Esophagus muscularis mucosa (tissue), 4 donors: Measurements from ENCODE around the gene C22orf23. TPM values are rescaled to one million over a fixed set of nuclear protein-coding genes. Genes with fewer than 3 reads are reported as not detected.

Source experiments
- DNase-seq: peaks from one replicate; pipeline ENCODE4 v3.0.0-alpha.2; 2017; ENCODE audit errors: extremely low spot score
- H3K27ac ChIP-seq, 4 donors: fragments of 200-600 bp; sonication (generic); replicated peaks in 1 of 4; 1 replicate in 3 of 4; 2 replicates in 1 of 4; pipeline ENCODE4 v1.5.1; 2016 to 2019; ENCODE audit warnings: mild to moderate bottlenecking in 1 of 4
- H3K27me3 ChIP-seq, 4 donors: fragments of 200-600 bp; sonication (generic); one replicate each; pipeline versions ENCODE4 v1.5.1 to v1.6.0; 2016 to 2019
- H3K36me3 ChIP-seq, 4 donors: fragments of 200-600 bp; sonication (generic); one replicate each; pipeline ENCODE4 v1.5.1; 2016 to 2019
- H3K4me1 ChIP-seq, 4 donors: fragments of 200-600 bp; sonication (generic); one replicate each; pipeline ENCODE4 v1.5.1; 2016 to 2019
- H3K4me3 ChIP-seq, 4 donors: fragments of 200-600 bp; sonication (generic); 1 replicate in 2 of 4; 2 replicates in 2 of 4; pipeline ENCODE4 v1.5.1; 2016 to 2019; ENCODE audit warnings: mild to moderate bottlenecking in 4 of 4, moderate library complexity in 1 of 4
- H3K9me3 ChIP-seq, 4 donors: fragments of 200-600 bp; sonication (generic); 1 replicate in 3 of 4; 2 replicates in 1 of 4; pipeline ENCODE4 v1.5.1; 2016 to 2019
- EP300 ChIP-seq: sonication (generic); formaldehyde crosslinking; IDR thresholded peaks from one replicate; pipeline ENCODE4 v1.6.1; 2017; ENCODE audit warnings: antibody characterized with exemption
- POLR2A ChIP-seq: fragments of 450-650 bp; IDR thresholded peaks from one replicate; pipeline ENCODE4 v1.6.1; 2017; ENCODE audit warnings: antibody characterized with exemption, moderate library complexity, mild to moderate bottlenecking, low read depth
- POLR2AphosphoS5 ChIP-seq, 2 donors: sonication (generic); formaldehyde crosslinking; IDR thresholded peaks; one replicate each; pipeline ENCODE4 v1.6.1; 2017; ENCODE audit warnings: antibody characterized with exemption in 2 of 2
- WGBS: methylation state at CpG from one replicate; pipeline ENCODE4 v1.1.5; 2018; 5-methylcytosine and 5-hydroxymethylcytosine counted together
- intact Hi-C: fragments of 100-400 bp; cut with DNase I; formaldehyde crosslinking; loops from one replicate; pipeline ENCODE4 v1.15.1; 2023
- total RNA-seq, 4 donors: library from RNA; depleted of rRNA; stranded (reverse); fragments of >200 nt; gene quantifications; one replicate each; pipeline versions ENCODE4 v1.1.0 to v1.2.1, GENCODE V29; 2016
- TF ChIP-seq, protein P1 (sequence below), 3 experiments: fragments of 200-600 bp in 2 of 3; fragments of 450-650 bp in 1 of 3; sonication (generic) in 2 of 3; IDR thresholded peaks; one replicate each; pipeline ENCODE4 v1.5.1; 2017 to 2019; ENCODE audit warnings: antibody characterized with exemption in 3 of 3, mild to moderate bottlenecking in 2 of 3, moderate library complexity in 1 of 3

C22orf23 gene
- total RNA-seq, 4 donors from 2014 or later: not detected

DNA sequence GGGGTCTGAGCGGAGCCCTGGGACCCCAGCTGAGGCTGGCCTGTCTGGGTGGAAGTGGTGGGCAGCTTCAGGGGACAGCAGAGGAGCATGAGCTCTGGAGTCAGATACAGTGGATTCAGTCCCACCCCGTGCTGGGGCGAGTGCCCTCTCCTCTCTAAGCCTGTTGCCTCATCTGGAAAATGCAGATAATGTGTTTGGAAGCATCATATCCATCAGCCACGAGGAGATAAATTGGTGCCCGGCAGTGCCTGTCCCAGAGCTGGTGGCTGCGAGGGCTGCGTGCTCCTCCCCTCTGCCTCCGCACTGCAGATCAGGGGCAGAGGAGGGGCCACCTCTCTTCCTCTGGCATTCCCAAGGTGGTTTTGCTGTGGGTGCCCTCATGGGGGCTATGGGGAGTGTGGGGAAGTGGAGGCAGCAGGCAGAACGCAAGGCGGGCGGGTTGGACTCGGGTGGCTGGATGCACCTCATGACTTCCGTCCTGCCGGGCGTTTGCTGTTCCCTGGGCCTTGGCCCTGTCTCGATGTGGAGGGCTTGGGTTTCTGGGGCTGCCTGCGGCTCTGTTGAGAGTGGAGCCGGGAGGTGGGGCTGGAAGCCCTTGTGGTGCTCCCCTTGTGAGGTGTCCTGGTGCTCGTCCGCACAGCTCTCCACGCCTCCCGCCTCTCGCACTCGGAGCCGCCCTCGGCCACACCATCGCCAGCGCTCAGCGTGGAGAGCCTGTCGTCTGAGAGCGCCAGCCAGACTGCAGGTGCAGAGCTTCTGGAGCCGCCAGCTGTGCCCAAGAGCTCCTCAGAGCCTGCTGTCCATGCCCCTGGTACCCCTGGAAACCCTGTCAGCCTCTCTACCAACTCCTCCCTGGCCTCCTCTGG, 26.4 kb downstream of the C22orf23 start:
- H3K36me3 ChIP-seq: peaks cover 58 to 98% (median 92%) of the 10 kb centered on the region in 4 donors
- WGBS: 83% methylated on average over 15 of the region's 32 CpGs
- intact Hi-C loops: no loop called here
- H3K4me1 ChIP-seq: peaks cover 9 to 67% (median 39%) of the 10 kb centered on the region in 4 donors
- H3K27ac ChIP-seq: peak overlapping the region; percentile 40 to 61 (median 57)
- no peak for TF ChIP-seq POLR2AphosphoS5 (IDR thresholded peaks at IDR 0.05)
- no peak for TF ChIP-seq POLR2A
- TF ChIP-seq, protein P1, sequence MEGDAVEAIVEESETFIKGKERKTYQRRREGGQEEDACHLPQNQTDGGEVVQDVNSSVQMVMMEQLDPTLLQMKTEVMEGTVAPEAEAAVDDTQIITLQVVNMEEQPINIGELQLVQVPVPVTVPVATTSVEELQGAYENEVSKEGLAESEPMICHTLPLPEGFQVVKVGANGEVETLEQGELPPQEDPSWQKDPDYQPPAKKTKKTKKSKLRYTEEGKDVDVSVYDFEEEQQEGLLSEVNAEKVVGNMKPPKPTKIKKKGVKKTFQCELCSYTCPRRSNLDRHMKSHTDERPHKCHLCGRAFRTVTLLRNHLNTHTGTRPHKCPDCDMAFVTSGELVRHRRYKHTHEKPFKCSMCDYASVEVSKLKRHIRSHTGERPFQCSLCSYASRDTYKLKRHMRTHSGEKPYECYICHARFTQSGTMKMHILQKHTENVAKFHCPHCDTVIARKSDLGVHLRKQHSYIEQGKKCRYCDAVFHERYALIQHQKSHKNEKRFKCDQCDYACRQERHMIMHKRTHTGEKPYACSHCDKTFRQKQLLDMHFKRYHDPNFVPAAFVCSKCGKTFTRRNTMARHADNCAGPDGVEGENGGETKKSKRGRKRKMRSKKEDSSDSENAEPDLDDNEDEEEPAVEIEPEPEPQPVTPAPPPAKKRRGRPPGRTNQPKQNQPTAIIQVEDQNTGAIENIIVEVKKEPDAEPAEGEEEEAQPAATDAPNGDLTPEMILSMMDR (IDR thresholded peaks at IDR 0.05): no peak
- no peak for TF ChIP-seq EP300
- H3K27me3 ChIP-seq: no peaks in the 10 kb centered on the region
- H3K9me3 ChIP-seq: no peaks in the 10 kb centered on the region
- H3K4me3 ChIP-seq: no peak overlapping the region
- DNase-seq: no peak

DNA sequence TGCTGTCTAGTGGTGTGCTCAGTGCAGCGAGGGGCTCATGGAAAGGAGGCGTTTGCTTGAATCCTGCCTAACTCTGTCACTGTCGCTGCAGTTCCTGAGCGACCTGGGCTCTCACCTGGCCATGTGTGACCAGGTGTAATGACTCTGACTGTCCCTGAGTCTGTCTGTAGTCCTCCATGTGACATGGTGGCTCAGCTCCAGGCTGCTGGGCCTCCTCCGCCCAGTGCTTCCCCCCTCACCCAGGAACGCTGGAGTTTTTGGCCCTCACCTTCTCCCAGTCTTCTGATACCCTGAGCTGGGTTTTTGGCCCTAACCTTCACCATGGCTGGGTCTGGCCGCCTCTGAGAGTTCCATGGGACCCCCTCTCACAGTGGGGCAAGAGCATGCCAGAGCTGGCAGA, 27.0 kb downstream of the C22orf23 start:
- intact Hi-C loops: no loop called here
- H3K27ac ChIP-seq: peak overlapping the region; percentile 40 to 61 (median 57)
- WGBS: 80% methylated on average over 5 of the region's 7 CpGs
- TF ChIP-seq EP300 (no peak), POLR2A (no peak), POLR2AphosphoS5 (IDR thresholded peaks at IDR 0.05) (no peak)
- TF ChIP-seq, protein P1 (IDR thresholded peaks at IDR 0.05): no peak
- H3K4me3 ChIP-seq: no peak overlapping the region
- H3K36me3 ChIP-seq: peaks cover 54 to 98% (median 92%) of the 10 kb centered on the region in 4 donors
- H3K9me3 ChIP-seq: no peaks in the 10 kb centered on the region
- H3K27me3 ChIP-seq: no peaks in the 10 kb centered on the region
- no peak for DNase-seq
- H3K4me1 ChIP-seq: peaks cover 6 to 74% (median 44%) of the 10 kb centered on the region in 4 donors

DNA sequence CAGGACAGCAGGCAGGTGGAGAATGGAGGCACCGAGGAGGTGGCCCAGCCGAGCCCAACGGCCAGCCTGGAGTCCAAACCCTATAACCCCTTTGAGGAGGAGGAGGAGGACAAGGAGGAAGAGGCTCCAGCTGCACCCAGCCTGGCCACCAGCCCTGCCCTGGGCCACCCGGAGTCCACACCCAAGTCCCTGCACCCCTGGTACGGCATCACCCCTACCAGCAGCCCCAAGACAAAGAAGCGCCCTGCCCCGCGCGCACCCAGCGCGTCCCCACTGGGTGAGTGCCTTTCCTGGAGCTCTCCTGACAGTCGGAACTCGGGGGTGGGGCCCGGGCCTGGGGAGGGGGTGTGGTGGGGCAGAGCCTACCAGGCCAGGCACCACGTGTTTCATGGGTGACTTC, 27.6 kb downstream of the C22orf23 start:
- Histone ChIP-seq H3K36me3 (peaks cover 58 to 100% (median 94%) of the 10 kb centered on the region in 4 donors), H3K27me3 (no peaks in the 10 kb centered on the region), H3K4me3 (no peak overlapping the region), H3K27ac (peak overlapping the region; percentile 40 to 61 (median 57)), H3K9me3 (no peaks in the 10 kb centered on the region), H3K4me1 (peaks cover 6 to 70% (median 41%) of the 10 kb centered on the region in 4 donors)
- no peak for TF ChIP-seq POLR2AphosphoS5 (IDR thresholded peaks at IDR 0.05)
- TF ChIP-seq, protein P1 (IDR thresholded peaks at IDR 0.05): no peak
- TF ChIP-seq EP300: no peak
- no peak for TF ChIP-seq POLR2A
- DNase-seq: no peak
- 78% methylated on average over 7 of the region's 15 CpGs for WGBS
- intact Hi-C loops: no loop called here

DNA sequence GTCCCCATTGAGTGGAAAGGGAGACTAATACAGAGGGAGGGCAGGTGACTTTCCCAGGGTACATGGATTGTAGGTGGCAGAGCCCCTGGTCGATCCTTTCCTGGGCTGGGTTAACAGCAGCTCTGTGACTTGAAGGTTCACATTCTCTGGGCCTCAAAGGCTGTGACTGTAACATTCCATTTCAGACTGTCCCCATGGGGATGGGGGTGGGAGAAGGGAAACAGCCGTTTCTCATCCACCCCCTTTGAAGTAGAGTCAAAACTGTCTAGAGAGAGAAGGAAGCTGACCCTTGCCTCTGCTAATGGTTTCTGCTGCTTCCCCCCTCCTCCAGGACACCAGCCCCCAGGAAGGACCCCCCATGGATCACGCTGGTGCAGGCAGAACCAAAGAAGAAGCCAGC, 28.1 kb downstream of the C22orf23 start:
- H3K36me3 ChIP-seq: peaks cover 58 to 100% (median 95%) of the 10 kb centered on the region in 4 donors
- TF ChIP-seq POLR2A (no peak), EP300 (no peak), POLR2AphosphoS5 (IDR thresholded peaks at IDR 0.05) (no peak)
- TF ChIP-seq, protein P1 (IDR thresholded peaks at IDR 0.05): no peak
- no peaks in the 10 kb centered on the region for H3K9me3 ChIP-seq
- H3K4me1 ChIP-seq: peaks cover 4 to 66% (median 37%) of the 10 kb centered on the region in 4 donors
- intact Hi-C loops: no loop called here
- DNase-seq: no peak
- H3K27me3 ChIP-seq: no peaks in the 10 kb centered on the region
- H3K4me3 ChIP-seq: no peak overlapping the region
- 33% methylated on average over 3 of the region's 3 CpGs for WGBS
- H3K27ac ChIP-seq: peak overlapping the region; percentile 40 to 61 (median 57)
